CD4-positive, alpha-beta memory T cell (primary cell): Measurements from ENCODE around the gene MDP1. TPM values are rescaled to one million over a fixed set of nuclear protein-coding genes. Genes with fewer than 3 reads are reported as not detected.

Experiments
- CTCF ChIA-PET: fragments of 350-600 bp; sonication (Branson Sonifier 250); formaldehyde crosslinking; loops from one replicate; lab custom pipeline; 2021; ENCODE audit warnings: inconsistent platforms; ENCODE audit not compliant: partially characterized antibody; lab: Charles Lee
- POLR2A ChIA-PET: fragments of 350-600 bp; sonication (Branson Sonifier 250); formaldehyde crosslinking; loops from one replicate; lab custom pipeline; 2021; ENCODE audit not compliant: partially characterized antibody; lab: Charles Lee
- DNase-seq, 5 donors: peaks; one replicate each; pipeline versions ENCODE4 v3.0.0 to v3.0.0-alpha.2; 2020 to 2022; ENCODE audit warnings: mixed read lengths in 1 of 5
- H3K27ac ChIP-seq: one replicate; pipeline ENCODE4 v1.7.0; 2013; ENCODE audit warnings: low read depth, low read length
- H3K27me3 ChIP-seq: 2 replicates; pipeline ENCODE4 v1.7.0; 2013; ENCODE audit warnings: mild to moderate bottlenecking, low read length, moderate library complexity; ENCODE audit not compliant: insufficient read depth
- H3K36me3 ChIP-seq: 2 replicates; pipeline ENCODE4 v1.7.0; 2013; ENCODE audit warnings: mild to moderate bottlenecking, low read length, moderate library complexity; ENCODE audit not compliant: insufficient read depth
- H3K4me1 ChIP-seq: 2 replicates; pipeline ENCODE4 v1.7.0; 2013; ENCODE audit warnings: mild to moderate bottlenecking, low read length, moderate library complexity; ENCODE audit not compliant: insufficient read depth
- H3K4me3 ChIP-seq, 2 donors: one replicate each; pipeline ENCODE4 v1.7.0; 2013; ENCODE audit warnings: low read length in 2 of 2, mild to moderate bottlenecking in 1 of 2
- H3K9me3 ChIP-seq, 2 donors: one replicate each; pipeline ENCODE4 v1.7.0; 2013; ENCODE audit warnings: low read length in 2 of 2, control low read depth in 1 of 2; ENCODE audit not compliant: control insufficient read depth in 1 of 2
- H3K27ac Mint-ChIP-seq, 7 donors: one replicate each; pipeline ENCODE4 v1.8.0; 2020 to 2021; ENCODE audit warnings: mixed read lengths in 7 of 7, mild to moderate bottlenecking in 6 of 7, inconsistent platforms in 3 of 7, moderate library complexity in 3 of 7
- H3K27me3 Mint-ChIP-seq, 2 donors: one replicate each; pipeline ENCODE4 v1.8.0; 2020 to 2021; ENCODE audit warnings: mixed read lengths in 2 of 2
- H3K36me3 Mint-ChIP-seq, 2 donors: one replicate each; pipeline ENCODE4 v1.8.0; 2020 to 2021; ENCODE audit warnings: mixed read lengths in 2 of 2, inconsistent platforms in 1 of 2, mild to moderate bottlenecking in 1 of 2
- H3K4me1 Mint-ChIP-seq, 4 donors: one replicate each; pipeline ENCODE4 v1.8.0; 2020 to 2021; ENCODE audit warnings: mixed read lengths in 4 of 4, mild to moderate bottlenecking in 1 of 4
- H3K4me3 Mint-ChIP-seq, 8 donors: one replicate each; pipeline ENCODE4 v1.8.0; 2020 to 2021; ENCODE audit warnings: mixed read lengths in 8 of 8, mild to moderate bottlenecking in 7 of 8, moderate library complexity in 6 of 8, inconsistent platforms in 3 of 8
- H3K9me3 Mint-ChIP-seq, 8 donors: one replicate each; pipeline ENCODE4 v1.8.0; 2020 to 2021; ENCODE audit warnings: mixed read lengths in 8 of 8, mild to moderate bottlenecking in 5 of 8, inconsistent platforms in 3 of 8, moderate library complexity in 1 of 8
- intact Hi-C: fragments of 100-400 bp; cut with micrococcal nuclease; formaldehyde crosslinking; loops from one replicate; pipeline ENCODE4 v1.15.1; 2023
- polyA plus RNA-seq, 2 donors: library from polyadenylated mRNA; unstranded; fragments of 300-500 nt; fragmentation: Illumina TruSeq; gene quantifications; one replicate each; pipeline ENCODE4 v1.2.3, GENCODE V29; 2021
- total RNA-seq, 2 experiments: library from RNA; stranded (reverse); gene quantifications; one replicate each; pipeline ENCODE4 v1.2.3, GENCODE V29; 2021

MDP1 gene
- total and polyA plus RNA-seq, 4 experiments from 2014 or later = 12.5 to 28.1 (median 21.3) TPM

GRCh38 chr14:24190416-24190815 lies 25.4 kb downstream of the MDP1 start:
- POLR2A ChIA-PET = interaction anchor here (1.3 kb wide), 1 partner anchor 52 kb away, joined by 3 read pairs; the partner anchor contains the start of gene TINF2

GRCh38 chr14:24189460-24189859 lies 26.4 kb downstream of the MDP1 start:
- Mint-ChIP-seq H3K4me1 (peaks cover 26 to 63% (median 43%) of the 10 kb centered on the region in 4 donors), H3K27me3 (no peaks in the 10 kb centered on the region), H3K27ac (peak overlapping the region; percentile 93 to 96 (median 96)), H3K4me3 (peak overlapping the region in 1 of 8 donors; percentile 96), H3K36me3 (peaks cover 14 to 47% of the 10 kb centered on the region in 2 donors), H3K9me3 (no peaks in the 10 kb centered on the region)
- Histone ChIP-seq H3K27me3 (no peaks in the 10 kb centered on the region), H3K36me3 (peaks cover 38% of the 10 kb centered on the region), H3K9me3 (no peaks in the 10 kb centered on the region), H3K4me3 (no peak overlapping the region), H3K27ac (peak overlapping the region; percentile 80), H3K4me1 (peaks cover 30% of the 10 kb centered on the region)
- ChIA-PET POLR2A (interaction anchor here (0.9 to 5.6 kb wide), 21 partner anchors 10 to 150 kb away, joined by 3 to 75 read pairs (median 6); partner anchors contain the start of genes CHMP4A, DCAF11, GMPR2 and IRF9), CTCF (interaction anchor here (0.6 to 3.9 kb wide), 9 partner anchors 24 to 119 kb away, joined by 3 to 15 read pairs (median 4); partner anchors contain the start of genes CHMP4A, CIDEB, IRF9 and MDP1)
- intact Hi-C loops = loop anchor here (2.0 kb wide), 1 partner anchor 53 kb away; the partner anchor contains the start of gene TINF2
- DNase-seq = no peak

More at GRCh38 chr14:24190416-24190815, 25.4 kb downstream of the MDP1 start:
- no peaks in the 10 kb centered on the region for H3K9me3 Mint-ChIP-seq
- H3K36me3 Mint-ChIP-seq = peaks cover 14 to 52% of the 10 kb centered on the region in 2 donors
- H3K4me3 Mint-ChIP-seq = no peak overlapping the region
- peaks cover 28% of the 10 kb centered on the region for H3K36me3 ChIP-seq
- H3K9me3 ChIP-seq = no peaks in the 10 kb centered on the region
- intact Hi-C loops = no loop called here
- no peak overlapping the region for H3K4me3 ChIP-seq
- peak in 1 of 5 donors; percentile 37 for DNase-seq
- H3K27ac Mint-ChIP-seq = peak overlapping the region in 6 of 7 donors; percentile 32 to 96 (median 86)
- no peaks in the 10 kb centered on the region for H3K27me3 Mint-ChIP-seq
- H3K4me1 Mint-ChIP-seq = peaks cover 32 to 69% (median 50%) of the 10 kb centered on the region in 4 donors
- H3K4me1 ChIP-seq = peaks cover 36% of the 10 kb centered on the region
- no peaks in the 10 kb centered on the region for H3K27me3 ChIP-seq
- H3K27ac ChIP-seq = no peak overlapping the region
- CTCF ChIA-PET = interaction anchor here (1.1 to 1.4 kb wide), 2 partner anchors 29 to 118 kb away, joined by 3 read pairs; partner anchors contain the start of genes CIDEB and IRF9

- H3K4me3 ChIP-seq = no peak overlapping the region
- H3K4me1 Mint-ChIP-seq = peaks cover 22 to 59% (median 38%) of the 10 kb centered on the region in 4 donors
- H3K27me3 Mint-ChIP-seq = no peaks in the 10 kb centered on the region
- peak overlapping the region; percentile 80 for H3K27ac ChIP-seq
- ChIA-PET POLR2A (interaction anchor here (0.8 to 5.6 kb wide), 26 partner anchors 10 to 241 kb away, joined by 3 to 75 read pairs (median 5); partner anchors contain the start of genes CBLN3, CHMP4A, DCAF11 and EMC9), CTCF (interaction anchor here (0.6 to 3.9 kb wide), 10 partner anchors 25 to 119 kb away, joined by 3 to 15 read pairs (median 4); partner anchors contain the start of genes CHMP4A, CIDEB, IRF9 and MDP1)
- peaks cover 14 to 47% of the 10 kb centered on the region in 2 donors for H3K36me3 Mint-ChIP-seq
- H3K27ac Mint-ChIP-seq = peak overlapping the region; percentile 93 to 96 (median 96)
- H3K9me3 Mint-ChIP-seq = no peaks in the 10 kb centered on the region
- peaks cover 42% of the 10 kb centered on the region for H3K36me3 ChIP-seq
- intact Hi-C loops = loop anchor here (2.0 kb wide), 1 partner anchor 54 kb away; the partner anchor contains the start of gene TINF2
- peaks cover 26% of the 10 kb centered on the region for H3K4me1 ChIP-seq
- H3K4me3 Mint-ChIP-seq = peak overlapping the region in 7 of 8 donors; percentile 91 to 96 (median 93)
- DNase-seq = no peak
- H3K27me3 ChIP-seq = no peaks in the 10 kb centered on the region
- H3K9me3 ChIP-seq = no peaks in the 10 kb centered on the region
These were observed 26.8 kb downstream of the MDP1 start for GRCh38 chr14:24189059-24189375.

GRCh38 chr14:24188251-24189058 lies 27.4 kb downstream of the MDP1 start, which contains the start of gene IPO4:
Gene IPO4 (minus strand): TSS chr14:24188816. CDS start chr14:24188787, 29 bp downstream.
- Histone ChIP-seq H3K4me1 (peaks cover 23% of the 10 kb centered on the region), H3K27ac (peak within 1 kb of the TSS; percentile 80), H3K4me3 (peak within 1 kb of the TSS; percentile 31 to 90), H3K36me3 (peaks cover 43% of the 10 kb centered on the region), H3K27me3 (no peaks in the 10 kb centered on the region), H3K9me3 (no peaks in the 10 kb centered on the region)
- intact Hi-C loops = loop anchor here (1.0 to 2.0 kb wide), 7 partner anchors 17 to 74 kb away; partner anchors contain the start of genes CHMP4A, DCAF11, GMPR2 and IRF9
- POLR2A ChIA-PET = interaction anchor here (0.8 to 5.6 kb wide), 28 partner anchors 10 to 241 kb away, joined by 3 to 75 read pairs (median 5); partner anchors contain the start of genes CBLN3, CHMP4A, DCAF11 and EMC9
- Mint-ChIP-seq H3K27me3 (no peaks in the 10 kb centered on the region), H3K27ac (peak within 1 kb of the TSS; percentile 93 to 96 (median 96)), H3K4me1 (peaks cover 20 to 56% (median 36%) of the 10 kb centered on the region in 4 donors), H3K4me3 (peak within 1 kb of the TSS; percentile 90 to 96 (median 93)), H3K9me3 (no peaks in the 10 kb centered on the region), H3K36me3 (peaks cover 14 to 50% of the 10 kb centered on the region in 2 donors)
- peak; percentile 92 to 98 (median 95) for DNase-seq
- CTCF ChIA-PET = interaction anchor here (0.6 to 3.9 kb wide), 9 partner anchors 25 to 82 kb away, joined by 3 to 15 read pairs (median 4); partner anchors contain the start of genes CHMP4A, IRF9, MDP1 and RNF31

- Histone ChIP-seq H3K36me3 (peaks cover 41% of the 10 kb centered on the region), H3K27ac (peak overlapping the region; percentile 80), H3K27me3 (no peaks in the 10 kb centered on the region), H3K9me3 (no peaks in the 10 kb centered on the region), H3K4me3 (peak overlapping the region in 1 of 2 donors; percentile 90), H3K4me1 (peaks cover 23% of the 10 kb centered on the region)
- intact Hi-C loops = no loop called here
- Mint-ChIP-seq H3K27ac (peak overlapping the region; percentile 93 to 96 (median 96)), H3K9me3 (no peaks in the 10 kb centered on the region), H3K4me3 (peak overlapping the region; percentile 90 to 96 (median 93)), H3K36me3 (peaks cover 12 to 54% of the 10 kb centered on the region in 2 donors), H3K4me1 (peaks cover 17 to 50% (median 31%) of the 10 kb centered on the region in 4 donors), H3K27me3 (no peaks in the 10 kb centered on the region)
- CTCF ChIA-PET = interaction anchor here (0.8 to 3.9 kb wide), 3 partner anchors 26 to 29 kb away, joined by 3 to 15 read pairs (median 11); partner anchors contain the start of genes CHMP4A, IRF9 and MDP1
- POLR2A ChIA-PET = interaction anchor here (1.0 to 5.6 kb wide), 11 partner anchors 8 to 73 kb away, joined by 3 to 75 read pairs (median 22); partner anchors contain the start of genes CHMP4A, DCAF11, IRF9 and MDP1
- DNase-seq = no peak
These were observed 28.3 kb downstream of the MDP1 start for GRCh38 chr14:24187539-24187915.

GRCh38 chr14:24186831-24187538 lies 28.9 kb downstream of the MDP1 start:
- no peaks in the 10 kb centered on the region for H3K9me3 Mint-ChIP-seq
- H3K27ac ChIP-seq = no peak overlapping the region
- H3K4me1 ChIP-seq = peaks cover 23% of the 10 kb centered on the region
- intact Hi-C loops = no loop called here
- H3K36me3 Mint-ChIP-seq = peaks cover 8 to 52% of the 10 kb centered on the region in 2 donors
- H3K4me3 Mint-ChIP-seq = peak overlapping the region; percentile 36 to 96 (median 70)
- no peaks in the 10 kb centered on the region for H3K9me3 ChIP-seq
- ChIA-PET CTCF (interaction anchor here (0.8 to 3.9 kb wide), 3 partner anchors 25 to 29 kb away, joined by 3 to 15 read pairs (median 11); partner anchors contain the start of genes CHMP4A, IRF9 and MDP1), POLR2A (interaction anchor here (1.0 to 5.6 kb wide), 9 partner anchors 9 to 73 kb away, joined by 3 to 75 read pairs (median 22); partner anchors contain the start of genes CHMP4A, DCAF11, IRF9 and MDP1)
- no peaks in the 10 kb centered on the region for H3K27me3 Mint-ChIP-seq
- H3K27me3 ChIP-seq = no peaks in the 10 kb centered on the region
- peaks cover 15 to 44% (median 27%) of the 10 kb centered on the region in 4 donors for H3K4me1 Mint-ChIP-seq
- H3K27ac Mint-ChIP-seq = peak overlapping the region in 6 of 7 donors; percentile 53 to 96 (median 80)
- peaks cover 36% of the 10 kb centered on the region for H3K36me3 ChIP-seq
- no peak for DNase-seq
- H3K4me3 ChIP-seq = no peak overlapping the region
